GM18502 (cell line): ENCODE measurements around the gene PPP1R16B.

Experiments
- ATAC-seq: cut with Tn5 transposase; IDR thresholded peaks from one replicate; pipeline ENCODE4 v1.9.1; 2021; ENCODE audit warnings: mild to moderate bottlenecking; ENCODE audit not compliant: unreplicated experiment, poor library complexity

The PPP1R16B gene

GRCh38 chr20:38872491-38873049 lies 67.1 kb downstream of the PPP1R16B start:
- no peak for ATAC-seq

- ATAC-seq = peak; percentile 53
Observed at GRCh38 chr20:38873050-38873581, 67.6 kb downstream of the PPP1R16B start.

- ATAC-seq = no peak
Observed at GRCh38 chr20:38874460-38875174, 69.1 kb downstream of the PPP1R16B start.

GRCh38 chr20:38875175-38875993 lies 69.9 kb downstream of the PPP1R16B start:
- peak; percentile 65 for ATAC-seq

GRCh38 chr20:38877483-38877882 lies 72.0 kb downstream of the PPP1R16B start:
- ATAC-seq = no peak

- no peak for ATAC-seq
Observed at GRCh38 chr20:38878866-38879265, 73.4 kb downstream of the PPP1R16B start.

- ATAC-seq = no peak
Observed at GRCh38 chr20:38880952-38881735, 75.6 kb downstream of the PPP1R16B start.

- no peak for ATAC-seq
Observed at GRCh38 chr20:38881806-38882440, 76.4 kb downstream of the PPP1R16B start.

GRCh38 chr20:38882600-38882999 lies 77.1 kb downstream of the PPP1R16B start:
- ATAC-seq = no peak

GRCh38 chr20:38883081-38883980 lies 77.8 kb downstream of the PPP1R16B start:
- ATAC-seq = no peak

- ATAC-seq = no peak
Observed at GRCh38 chr20:38883981-38884733, 78.7 kb downstream of the PPP1R16B start.

- ATAC-seq = no peak
Observed at GRCh38 chr20:38885357-38885756, 79.9 kb downstream of the PPP1R16B start.

GRCh38 chr20:38888059-38888831 lies 82.7 kb downstream of the PPP1R16B start:
- ATAC-seq = no peak

GRCh38 chr20:38889050-38889449 lies 83.6 kb downstream of the PPP1R16B start:
- no peak for ATAC-seq

GRCh38 chr20:38889792-38890496 lies 84.4 kb downstream of the PPP1R16B start:
- no peak for ATAC-seq

GRCh38 chr20:38890497-38890818 lies 85.0 kb downstream of the PPP1R16B start:
- ATAC-seq = no peak
